Heart left ventricle (tissue), 16 donors: ENCODE results near the gene KDM1B. TPM values are rescaled to one million over a fixed set of nuclear protein-coding genes. Genes with fewer than 3 reads are reported as not detected.
"Not testable (repeated sequence)": the region's sequence is repeated elsewhere in the genome, so short reads cannot be mapped to it uniquely, and the experiment has no call there.

Source experiments
- ATAC-seq, 4 donors: fragments of 200-7000 bp; cut with Tn5 transposase; one replicate each; pipeline ENCODE4 v1.9.1; 2020 to 2022; ENCODE audit warnings: moderate library complexity in 4 of 4, mild to moderate bottlenecking in 3 of 4, moderate number of reproducible peaks in 1 of 4
- DNase-seq, 5 donors: peaks; one replicate each; pipeline ENCODE4 v3.0.0-alpha.2; 2020
- H3K27ac ChIP-seq, 12 donors: fragments of 200-600 bp; sonication (generic) in 4 of 12; one replicate each; pipeline versions ENCODE4 v1.5.0 to v1.8.0; 2016 to 2022; ENCODE audit warnings: mild to moderate bottlenecking in 2 of 12
- H3K27me3 ChIP-seq, 9 donors: fragments of 200-600 bp; sonication (generic) in 2 of 9; one replicate each; pipeline versions ENCODE4 v1.5.1 to v1.8.0; 2016 to 2022; ENCODE audit warnings: mild to moderate bottlenecking in 3 of 9
- H3K36me3 ChIP-seq, 9 donors: fragments of 200-600 bp; sonication (generic) in 2 of 9; one replicate each; pipeline versions ENCODE4 v1.5.0 to v1.8.0; 2018 to 2022; ENCODE audit warnings: mild to moderate bottlenecking in 2 of 9
- H3K4me1 ChIP-seq, 12 donors: fragments of 200-600 bp; sonication (generic) in 4 of 12; one replicate each; pipeline versions ENCODE4 v1.5.0 to v1.8.0; 2016 to 2022; ENCODE audit warnings: mild to moderate bottlenecking in 3 of 12
- H3K4me3 ChIP-seq, 12 donors: fragments of 200-600 bp; sonication (generic) in 4 of 12; one replicate each; pipeline versions ENCODE4 v1.5.0 to v1.8.0; 2017 to 2022; ENCODE audit warnings: mild to moderate bottlenecking in 9 of 12, moderate library complexity in 4 of 12
- H3K9me3 ChIP-seq, 12 donors: fragments of 200-600 bp; sonication (generic) in 4 of 12; one replicate each; pipeline versions ENCODE4 v1.5.0 to v1.8.0; 2016 to 2022; ENCODE audit warnings: mild to moderate bottlenecking in 1 of 12
- CTCF ChIP-seq, 12 donors: fragments of 200-600 bp; sonication (generic) in 4 of 12; IDR thresholded peaks; one replicate each; pipeline versions ENCODE4 v1.5.0 to v1.8.0; 2018 to 2022; ENCODE audit warnings: antibody characterized with exemption in 12 of 12, mild to moderate bottlenecking in 5 of 12
- POLR2A ChIP-seq, 2 donors: fragments of 450-650 bp; IDR thresholded peaks; one replicate each; pipeline ENCODE4 v1.6.1; 2017; ENCODE audit warnings: antibody characterized with exemption in 2 of 2, mild to moderate bottlenecking in 2 of 2, moderate library complexity in 2 of 2
- WGBS, 4 donors: extraction: QIAGEN DNeasy Blood & Tissue Kit in 2 of 4; methylation state at CpG; one replicate each; pipeline versions ENCODE4 v1.1.5 to v1.1.7; 2013 to 2018; 5-methylcytosine and 5-hydroxymethylcytosine counted together
- intact Hi-C, 10 donors: fragments of 100-400 bp; cut with DNase I; formaldehyde crosslinking; loops; one replicate each; pipeline versions ENCODE4 v1.11.1 to v1.14.2; 2022
- polyA plus RNA-seq, 2 donors: library from polyadenylated mRNA; stranded (reverse); fragments of 200-250 nt; gene quantifications; one replicate each; pipeline ENCODE4 v1.2.3, GENCODE V29; 2013
- total RNA-seq, 9 donors: library from RNA; depleted of rRNA in 2 of 9; stranded (reverse); fragments of >200 nt in 2 of 9; fragmentation: NEBNext Ultra II Directional in 3 of 9; extraction: Animal tissue kit (Norgen Biotek cat#: 25700) in 3 of 9; gene quantifications; one replicate each; pipeline versions ENCODE4 v1.1.0 to v1.2.4, GENCODE V29; 2016 to 2023
- donor health status: ischemic (EF 13 %, LVEDD 7.1; RV severe dilation, severe dysfunction).
- donor health status: healthy with polysubstance abuse.
- donor health status: DM: no; HTN: yes; CAD: no.
- donor health status: DM: no; HTN: no; CAD: no.
- donor health status: ischemic (EF 25% LVEDD 6.9; RV normal size, moderate dysfunction).
- donor health status: ischemic (EF 25% LVEDD 5.7; RV mildly dilated, moderate dysfunction).
- donor health status: healthy.
- donor health status: DM: yes; HTN: yes; CAD: no.
- donor health status: ischemic (EF 35%, LVEDD 5.7; RV mildly dilated, moderate dysfunction).
- donor health status: nonischemic (EF 11% LVEDD 7.7; RV severe dilation, severe dysfunction).
- donor health status: DM: yes; HTN: yes; CAD: no.
- donor health status: PGD.
- donor health status: ischemic (EF 29% LVEDD 5.4; RV normal size, mild dysfunction).
- donor health status: nonischemic (EF 23%, LVEDD 6.1; RV moderate dilation, normal function).

The KDM1B gene
- total and polyA plus RNA-seq, 11 donors: 2.1 to 21.8 (median 13.6) TPM

- DNase-seq (no peak), ATAC-seq (no peak)
- H3K4me3 ChIP-seq: no peak overlapping the region
- peaks cover 0 to 10% (median 3%) of the 10 kb centered on the region in 12 donors for H3K9me3 ChIP-seq
- H3K4me1 ChIP-seq: peaks cover 0 to 3% (median 0%) of the 10 kb centered on the region in 12 donors
- TF ChIP-seq POLR2A (IDR thresholded peaks at IDR 0.05) (no peak), CTCF (IDR thresholded peaks at IDR 0.05) (no peak)
- H3K27me3 ChIP-seq: no peaks in the 10 kb centered on the region
- H3K36me3 ChIP-seq: peaks cover 0 to 99% (median 76%) of the 10 kb centered on the region in 9 donors
- 97 to 99% (median 98%) methylated on average over 3 of the region's 3 CpGs for WGBS, 4 donors
- H3K27ac ChIP-seq: no peak overlapping the region
- intact Hi-C loops: no loop called here
Observed at GRCh38 chr6:18168264-18168663, 13.0 kb downstream of the KDM1B start.

DNA sequence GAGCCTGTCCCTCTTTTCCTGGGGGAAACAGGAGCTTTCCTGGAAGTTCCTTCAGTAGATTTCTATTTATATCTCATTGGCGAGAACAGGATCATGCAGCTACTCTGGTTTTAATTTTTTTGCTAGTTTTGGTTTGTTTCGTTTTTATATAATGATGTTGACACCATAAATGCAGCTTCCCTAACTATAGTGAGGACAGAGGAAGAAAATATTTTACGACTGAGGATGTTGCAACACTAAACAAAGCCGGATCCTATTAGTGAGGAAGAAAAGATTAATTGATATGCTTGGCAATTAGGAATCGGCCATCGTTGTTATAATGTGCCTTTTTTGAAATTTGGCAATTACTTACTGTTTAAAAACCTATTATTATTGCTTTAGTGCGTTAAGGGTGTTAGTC lies 16.6 kb downstream of the KDM1B start:
- H3K4me1 ChIP-seq: peaks cover 0 to 12% (median 0%) of the 10 kb centered on the region in 12 donors
- no peak for ATAC-seq
- no peak for TF ChIP-seq CTCF (IDR thresholded peaks at IDR 0.05)
- TF ChIP-seq POLR2A (IDR thresholded peaks at IDR 0.05): no peak
- intact Hi-C loops: no loop called here
- peaks cover 0 to 15% (median 3%) of the 10 kb centered on the region in 12 donors for H3K9me3 ChIP-seq
- peak overlapping the region in 1 of 12 donors; percentile 79 for H3K27ac ChIP-seq
- DNase-seq: no peak
- no peak overlapping the region for H3K4me3 ChIP-seq
- peaks cover 0 to 79% (median 63%) of the 10 kb centered on the region in 9 donors for H3K36me3 ChIP-seq
- no peaks in the 10 kb centered on the region for H3K27me3 ChIP-seq
- WGBS, 4 donors: 80 to 90% (median 84%) methylated on average over 7 of the region's 7 CpGs

DNA sequence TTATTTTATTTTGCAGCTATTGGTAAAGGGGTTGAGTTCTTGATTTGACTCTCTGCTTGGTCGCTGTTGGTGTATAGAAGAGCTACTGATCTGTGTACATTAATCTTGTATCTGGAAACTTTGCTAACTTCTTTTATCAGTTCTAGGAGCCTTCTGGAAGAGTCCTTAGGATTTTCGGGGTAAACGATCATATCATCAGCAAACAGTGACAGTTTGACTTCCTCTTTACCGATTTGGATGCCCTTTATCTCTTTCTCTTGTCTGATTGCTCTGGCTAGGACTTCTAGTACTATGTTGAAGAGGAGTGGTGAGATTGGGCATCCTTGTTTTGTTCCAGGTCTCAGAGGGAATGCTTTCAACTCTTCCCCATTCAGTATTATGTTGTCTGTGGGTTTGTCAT lies 21.0 kb downstream of the KDM1B start:
- intact Hi-C loops, H3K4me3 ChIP-seq, DNase-seq, H3K27ac ChIP-seq, H3K27me3 ChIP-seq, H3K9me3 ChIP-seq, ATAC-seq: not testable (repeated sequence)
- Histone ChIP-seq H3K4me1 (peaks cover 0 to 44% (median 0%) of the 10 kb centered on the region in 12 donors), H3K36me3 (peaks cover 0 to 45% (median 27%) of the 10 kb centered on the region in 9 donors)
- 62 to 65% (median 63%) methylated on average over 4 of the region's 4 CpGs for WGBS, 4 donors

DNA sequence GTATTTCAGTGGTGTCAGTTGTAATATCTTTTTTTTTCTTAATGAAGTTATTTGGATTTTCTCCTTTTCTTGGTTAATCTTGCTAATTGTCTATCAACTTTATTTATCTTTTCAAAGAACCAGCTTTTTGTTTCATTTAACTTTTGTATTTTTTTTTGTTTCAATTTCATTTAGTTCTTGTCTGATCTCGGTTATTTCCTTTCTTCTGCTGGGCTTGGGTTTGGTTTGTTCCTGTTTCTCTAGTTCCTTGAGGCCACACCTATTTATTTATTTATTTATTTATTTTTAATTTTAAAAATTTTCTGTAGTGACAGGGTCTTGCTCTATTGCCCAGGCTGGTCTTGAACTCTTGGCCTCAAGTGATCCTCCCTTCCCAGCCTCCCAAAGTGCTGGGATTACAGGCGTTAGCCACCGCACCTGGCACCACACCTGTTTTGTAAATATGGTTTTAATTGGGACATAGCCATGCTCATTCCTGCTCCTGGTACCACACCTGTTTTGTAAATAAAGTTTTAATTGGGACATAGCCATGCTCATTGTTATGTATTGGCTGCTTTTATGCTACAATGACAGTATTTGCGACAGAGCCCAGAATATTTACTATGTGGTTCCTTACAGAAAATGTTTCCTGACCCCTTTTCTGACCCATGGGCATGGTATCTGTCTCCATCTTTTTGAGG lies 22.2 kb downstream of the KDM1B start:
- Histone ChIP-seq H3K4me3 (no peak overlapping the region), H3K27me3 (no peaks in the 10 kb centered on the region), H3K36me3 (peaks cover 0 to 36% (median 19%) of the 10 kb centered on the region in 9 donors), H3K27ac (peak overlapping the region in 1 of 12 donors; percentile 80), H3K9me3 (peaks cover 0 to 9% (median 0%) of the 10 kb centered on the region in 12 donors), H3K4me1 (peaks cover 0 to 47% (median 0%) of the 10 kb centered on the region in 12 donors)
- intact Hi-C loops: no loop called here
- DNase-seq (no peak), ATAC-seq (no peak)
- 87 to 92% (median 91%) methylated on average over 4 of the region's 4 CpGs for WGBS, 4 donors
- TF ChIP-seq CTCF (IDR thresholded peaks at IDR 0.05) (no peak), POLR2A (IDR thresholded peaks at IDR 0.05) (no peak)
